Fibroblast of lung (primary cell): ENCODE results near the gene SPIRE1. TPM values are rescaled to one million over a fixed set of nuclear protein-coding genes. Genes with fewer than 3 reads are reported as not detected.

Experiments used
- DNase-seq, 2 donors: peaks; one replicate each; pipeline versions ENCODE4 v3.0.0 to v3.0.0-alpha.2; 2010; ENCODE audit warnings: low read depth in 2 of 2
- H2AFZ ChIP-seq: 2 replicates; pipeline ENCODE4 v1.5.1; 2012; ENCODE audit warnings: low read length, control low read depth, inconsistent platforms
- H3K27ac ChIP-seq: 2 replicates; pipeline ENCODE4 v1.5.1; 2011; ENCODE audit warnings: low read length, control low read depth; ENCODE audit not compliant: insufficient read depth
- H3K27me3 ChIP-seq: 2 replicates; pipeline ENCODE4 v1.5.1; 2011; ENCODE audit warnings: mild to moderate bottlenecking, low read length; ENCODE audit not compliant: control insufficient read depth, insufficient read depth
- H3K36me3 ChIP-seq: 2 replicates; pipeline ENCODE4 v1.5.1; 2011; ENCODE audit warnings: low read length; ENCODE audit not compliant: control insufficient read depth, insufficient read depth
- H3K4me1 ChIP-seq: 2 replicates; pipeline ENCODE4 v1.5.1; 2011; ENCODE audit warnings: low read length; ENCODE audit not compliant: control insufficient read depth, insufficient read depth; ENCODE audit errors: extremely low read depth
- H3K4me2 ChIP-seq: 2 replicates; pipeline ENCODE4 v1.5.1; 2011; ENCODE audit warnings: low read length, control low read depth; ENCODE audit not compliant: insufficient read depth; ENCODE audit errors: extremely low read depth
- H3K4me3 ChIP-seq, 4 experiments: fragments of 200-600 bp in 1 of 4; sonication (generic) in 1 of 4; replicated peaks in 1 of 4; 2 replicates each; pipeline ENCODE4 v1.5.1; 2011 to 2016; ENCODE audit warnings: low read length in 4 of 4, low read depth in 3 of 4, mild to moderate bottlenecking in 3 of 4, control low read depth in 2 of 4, inconsistent platforms in 1 of 4, mixed read lengths in 1 of 4; ENCODE audit not compliant: insufficient read depth in 1 of 4; ENCODE audit errors: control extremely low read depth in 1 of 4
- H3K79me2 ChIP-seq: 2 replicates; pipeline ENCODE4 v1.5.1; 2012; ENCODE audit warnings: mild to moderate bottlenecking, low read length, inconsistent platforms; ENCODE audit not compliant: control insufficient read depth, insufficient read depth
- H3K9ac ChIP-seq: 2 replicates; pipeline ENCODE4 v1.5.1; 2011; ENCODE audit warnings: mild to moderate bottlenecking, low read length, control low read depth; ENCODE audit not compliant: insufficient read depth
- H3K9me3 ChIP-seq: 2 replicates; pipeline ENCODE4 v1.5.1; 2012; ENCODE audit warnings: low read depth, low read length; ENCODE audit not compliant: control insufficient read depth, insufficient read depth
- H4K20me1 ChIP-seq: 2 replicates; pipeline ENCODE4 v1.5.1; 2011; ENCODE audit warnings: low read length; ENCODE audit not compliant: control insufficient read depth, insufficient read depth; ENCODE audit errors: extremely low read depth
- EZH2 ChIP-seq: IDR thresholded peaks from 2 replicates; pipeline ENCODE4 v1.5.1; 2012; ENCODE audit warnings: low read length, control low read depth, mild to moderate bottlenecking; ENCODE audit errors: missing control alignments
- polyA plus RNA-seq, 2 donors: library from polyadenylated mRNA; depleted of rRNA in 1 of 2; stranded (reverse) in 1 of 2; unstranded in 1 of 2; fragments of >200 nt; gene quantifications; 2 replicates each; pipeline ENCODE4 v1.2.1, GENCODE V29; 2011 to 2012; ENCODE audit warnings: missing spikeins in 1 of 2
- total RNA-seq: library from RNA; depleted of rRNA; stranded (reverse); fragments of >200 nt; gene quantifications from 2 replicates; pipeline ENCODE4 v1.2.1, GENCODE V29; 2014
- TF ChIP-seq, protein P1 (sequence below), 2 donors: IDR thresholded peaks in 1 of 2; conservative IDR thresholded peaks in 1 of 2; 1 replicate in 1 of 2; 2 replicates in 1 of 2; pipeline ENCODE4 v1.5.1; 2011 to 2012; ENCODE audit warnings: low read length in 2 of 2, control low read depth in 1 of 2, inconsistent platforms in 1 of 2, low read depth in 1 of 2, mild to moderate bottlenecking in 1 of 2

The SPIRE1 gene
- total and polyA plus RNA-seq, 2 donors (not counting 1 experiment from before 2014, with no cell fraction given): 19.0 to 31.0 TPM

DNA sequence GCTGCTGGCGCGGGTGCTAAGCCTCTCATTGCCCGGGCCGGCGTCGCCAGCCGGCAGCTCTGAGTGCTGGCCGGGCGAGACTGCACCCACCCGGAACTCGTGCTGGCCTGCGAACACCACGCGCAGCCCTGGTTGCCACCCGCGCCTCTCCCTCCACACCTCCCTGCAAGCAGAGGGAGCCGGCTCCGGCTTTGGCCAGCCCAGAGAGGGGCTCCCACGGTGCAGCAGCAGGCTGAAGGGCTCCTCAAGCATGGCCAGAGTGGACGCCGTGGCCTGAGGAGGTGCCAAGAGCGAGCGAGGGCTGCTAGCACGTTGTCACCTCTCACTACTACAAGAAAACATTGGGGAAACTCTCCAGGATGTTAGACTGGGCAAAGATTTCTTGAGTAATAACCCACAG lies 98.6 kb downstream of the SPIRE1 start:
- no peak overlapping the region for H3K4me2 ChIP-seq
- no peaks in the 10 kb centered on the region for H3K9me3 ChIP-seq
- peaks cover 2% of the 10 kb centered on the region for H3K79me2 ChIP-seq
- no peak for TF ChIP-seq EZH2
- TF ChIP-seq, protein P1, sequence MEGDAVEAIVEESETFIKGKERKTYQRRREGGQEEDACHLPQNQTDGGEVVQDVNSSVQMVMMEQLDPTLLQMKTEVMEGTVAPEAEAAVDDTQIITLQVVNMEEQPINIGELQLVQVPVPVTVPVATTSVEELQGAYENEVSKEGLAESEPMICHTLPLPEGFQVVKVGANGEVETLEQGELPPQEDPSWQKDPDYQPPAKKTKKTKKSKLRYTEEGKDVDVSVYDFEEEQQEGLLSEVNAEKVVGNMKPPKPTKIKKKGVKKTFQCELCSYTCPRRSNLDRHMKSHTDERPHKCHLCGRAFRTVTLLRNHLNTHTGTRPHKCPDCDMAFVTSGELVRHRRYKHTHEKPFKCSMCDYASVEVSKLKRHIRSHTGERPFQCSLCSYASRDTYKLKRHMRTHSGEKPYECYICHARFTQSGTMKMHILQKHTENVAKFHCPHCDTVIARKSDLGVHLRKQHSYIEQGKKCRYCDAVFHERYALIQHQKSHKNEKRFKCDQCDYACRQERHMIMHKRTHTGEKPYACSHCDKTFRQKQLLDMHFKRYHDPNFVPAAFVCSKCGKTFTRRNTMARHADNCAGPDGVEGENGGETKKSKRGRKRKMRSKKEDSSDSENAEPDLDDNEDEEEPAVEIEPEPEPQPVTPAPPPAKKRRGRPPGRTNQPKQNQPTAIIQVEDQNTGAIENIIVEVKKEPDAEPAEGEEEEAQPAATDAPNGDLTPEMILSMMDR (conservative IDR thresholded peaks at IDR 0.05 in 1 of 2, IDR thresholded peaks at IDR 0.05 in 1 of 2; ENCODE audit: low read depth in 1 of 2, low read length in 2 of 2): no peak
- no peaks in the 10 kb centered on the region for H3K27me3 ChIP-seq
- no peaks in the 10 kb centered on the region for H3K36me3 ChIP-seq
- H3K9ac ChIP-seq: no peak overlapping the region
- H3K4me1 ChIP-seq: no peaks in the 10 kb centered on the region
- no peak overlapping the region for H3K4me3 ChIP-seq
- no peak for DNase-seq
- H2AFZ ChIP-seq: no peak overlapping the region
- H4K20me1 ChIP-seq: no peaks in the 10 kb centered on the region
- H3K27ac ChIP-seq: no peak overlapping the region

- H4K20me1 ChIP-seq: peaks cover 1% of the 10 kb centered on the region
- H3K4me2 ChIP-seq: no peak overlapping the region
- H3K36me3 ChIP-seq: no peaks in the 10 kb centered on the region
- no peaks in the 10 kb centered on the region for H3K27me3 ChIP-seq
- H3K9me3 ChIP-seq: no peaks in the 10 kb centered on the region
- H2AFZ ChIP-seq: no peak overlapping the region
- no peaks in the 10 kb centered on the region for H3K4me1 ChIP-seq
- no peak for DNase-seq
- H3K27ac ChIP-seq: no peak overlapping the region
- H3K79me2 ChIP-seq: peaks cover 2% of the 10 kb centered on the region
- no peak for TF ChIP-seq EZH2
- TF ChIP-seq, protein P1 (conservative IDR thresholded peaks at IDR 0.05 in 1 of 2, IDR thresholded peaks at IDR 0.05 in 1 of 2; ENCODE audit: low read depth in 1 of 2, low read length in 2 of 2): no peak
- H3K9ac ChIP-seq: no peak overlapping the region
- no peak overlapping the region for H3K4me3 ChIP-seq
These were observed 100.7 kb downstream of the SPIRE1 start for GRCh38 chr18:12556946-12557806.

DNA sequence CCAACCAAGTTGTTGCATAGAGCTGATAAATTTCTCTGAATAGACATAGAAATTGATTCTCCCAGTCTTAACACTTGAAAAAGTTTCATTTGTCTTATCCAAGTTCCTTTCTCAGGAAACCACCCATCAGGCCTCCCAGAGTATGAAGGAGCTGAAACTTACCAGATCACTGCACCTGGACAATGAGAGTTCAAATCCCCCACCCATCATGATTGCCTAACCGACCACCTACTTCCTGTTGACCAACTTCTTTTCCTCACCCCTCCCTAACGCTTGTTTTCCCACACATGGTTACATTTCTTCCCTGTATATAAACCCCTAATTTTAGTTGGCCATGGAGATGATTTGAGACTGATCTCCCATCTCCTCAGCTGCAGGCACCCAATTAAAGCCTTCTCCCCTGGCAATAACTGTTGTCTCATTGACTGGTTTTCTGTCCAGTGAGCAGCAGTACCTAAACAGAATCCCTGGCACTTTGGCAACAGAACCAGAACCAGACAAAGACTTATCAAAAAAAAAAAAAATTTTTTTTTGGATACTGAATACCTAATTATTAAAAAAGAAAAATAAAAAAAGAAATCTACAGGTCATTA lies 103.0 kb downstream of the SPIRE1 start:
- peaks cover 3% of the 10 kb centered on the region for H3K79me2 ChIP-seq

More for the DNA sequence above, 103.0 kb downstream of the SPIRE1 start:
- Histone ChIP-seq H3K27ac (no peak overlapping the region), H3K4me2 (no peak overlapping the region), H3K27me3 (no peaks in the 10 kb centered on the region), H3K4me3 (no peak overlapping the region), H4K20me1 (peaks cover 1% of the 10 kb centered on the region), H3K36me3 (no peaks in the 10 kb centered on the region), H2AFZ (no peak overlapping the region), H3K4me1 (peaks cover 3% of the 10 kb centered on the region), H3K9ac (no peak overlapping the region), H3K9me3 (no peaks in the 10 kb centered on the region)
- no peak for DNase-seq
- TF ChIP-seq, protein P1 (conservative IDR thresholded peaks at IDR 0.05 in 1 of 2, IDR thresholded peaks at IDR 0.05 in 1 of 2; ENCODE audit: low read depth in 1 of 2, low read length in 2 of 2): no peak
- no peak for TF ChIP-seq EZH2
